SU-DHL-6 (cell line): ENCODE measurements around the gene ZNF655.

ENCODE experiments used
- EZH2phosphoT487 ChIP-seq: fragments of 200-600 bp; sonication (generic), shearing (Covaris generic); conservative IDR thresholded peaks from 2 replicates; pipeline ENCODE4 v1.6.1; 2018; ENCODE audit warnings: mild to moderate bottlenecking, antibody characterized with exemption, low read length, moderate library complexity, mixed read lengths
- TF ChIP-seq, protein P1 (sequence below): fragments of 200-600 bp; sonication (generic); IDR thresholded peaks from one replicate; pipeline ENCODE4 v1.5.1; 2017; ENCODE audit warnings: antibody characterized with exemption, mild to moderate bottlenecking, low read length, moderate library complexity; ENCODE audit not compliant: insufficient read depth, poor library complexity, severe bottlenecking

DNA sequence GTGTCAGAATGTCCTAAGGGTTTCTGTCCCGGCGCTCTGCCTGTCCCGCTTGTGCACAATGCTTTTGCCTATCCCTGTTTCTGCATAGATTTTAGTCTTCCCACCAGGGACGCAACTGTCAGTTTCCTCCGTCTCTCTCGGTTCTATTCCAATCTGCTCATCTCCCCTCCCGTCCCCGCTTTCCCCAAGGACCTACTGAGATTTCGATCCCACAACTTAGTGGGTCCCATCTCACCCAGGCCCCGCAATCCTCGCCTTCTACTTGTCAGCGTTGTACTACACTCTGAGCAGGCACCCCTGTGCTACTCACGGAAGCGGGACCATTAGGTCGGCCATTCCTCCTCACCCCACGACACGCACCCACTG, 519 bp upstream of the ZNF655 start:
- TF ChIP-seq, protein P1, sequence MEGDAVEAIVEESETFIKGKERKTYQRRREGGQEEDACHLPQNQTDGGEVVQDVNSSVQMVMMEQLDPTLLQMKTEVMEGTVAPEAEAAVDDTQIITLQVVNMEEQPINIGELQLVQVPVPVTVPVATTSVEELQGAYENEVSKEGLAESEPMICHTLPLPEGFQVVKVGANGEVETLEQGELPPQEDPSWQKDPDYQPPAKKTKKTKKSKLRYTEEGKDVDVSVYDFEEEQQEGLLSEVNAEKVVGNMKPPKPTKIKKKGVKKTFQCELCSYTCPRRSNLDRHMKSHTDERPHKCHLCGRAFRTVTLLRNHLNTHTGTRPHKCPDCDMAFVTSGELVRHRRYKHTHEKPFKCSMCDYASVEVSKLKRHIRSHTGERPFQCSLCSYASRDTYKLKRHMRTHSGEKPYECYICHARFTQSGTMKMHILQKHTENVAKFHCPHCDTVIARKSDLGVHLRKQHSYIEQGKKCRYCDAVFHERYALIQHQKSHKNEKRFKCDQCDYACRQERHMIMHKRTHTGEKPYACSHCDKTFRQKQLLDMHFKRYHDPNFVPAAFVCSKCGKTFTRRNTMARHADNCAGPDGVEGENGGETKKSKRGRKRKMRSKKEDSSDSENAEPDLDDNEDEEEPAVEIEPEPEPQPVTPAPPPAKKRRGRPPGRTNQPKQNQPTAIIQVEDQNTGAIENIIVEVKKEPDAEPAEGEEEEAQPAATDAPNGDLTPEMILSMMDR = no peak
- TF ChIP-seq EZH2phosphoT487 = no peak
